Neural cell (in vitro differentiated cells): Measurements from ENCODE around the gene FAM219A.

Experiments used
- CTCF ChIP-seq: fragments of 450-650 bp; IDR thresholded peaks from 2 replicates; pipeline ENCODE4 v1.5.1; 2014; ENCODE audit warnings: antibody characterized with exemption, mild to moderate bottlenecking, moderate library complexity; ENCODE audit not compliant: poor library complexity, severe bottlenecking
- EP300 ChIP-seq: fragments of 450-650 bp; conservative IDR thresholded peaks from 2 replicates; pipeline ENCODE4 v1.6.1; 2014; ENCODE audit warnings: antibody characterized with exemption, mild to moderate bottlenecking, moderate library complexity; ENCODE audit not compliant: poor library complexity, severe bottlenecking
- EZH2 ChIP-seq: fragments of 200-600, 300-800 bp; shearing (Covaris generic), sonication (generic); IDR thresholded peaks from 2 replicates; pipeline ENCODE4 v1.6.1; 2014; ENCODE audit warnings: antibody characterized with exemption, low read length, borderline replicate concordance, mild to moderate bottlenecking; ENCODE audit not compliant: insufficient read depth, poor library complexity, severe bottlenecking
- RAD21 ChIP-seq: fragments of 450-650 bp; conservative IDR thresholded peaks from 2 replicates; pipeline ENCODE4 v1.6.1; 2014; ENCODE audit warnings: antibody characterized with exemption, mild to moderate bottlenecking, moderate library complexity
- SMC3 ChIP-seq: fragments of 450-650 bp; conservative IDR thresholded peaks from 2 replicates; pipeline ENCODE4 v1.6.1; 2014; ENCODE audit warnings: antibody characterized with exemption, mild to moderate bottlenecking, moderate library complexity; ENCODE audit not compliant: poor library complexity
- TF ChIP-seq, protein P1 (sequence below): IDR thresholded peaks from 2 replicates; pipeline ENCODE4 v1.6.1; 2012; ENCODE audit warnings: borderline replicate concordance

DNA sequence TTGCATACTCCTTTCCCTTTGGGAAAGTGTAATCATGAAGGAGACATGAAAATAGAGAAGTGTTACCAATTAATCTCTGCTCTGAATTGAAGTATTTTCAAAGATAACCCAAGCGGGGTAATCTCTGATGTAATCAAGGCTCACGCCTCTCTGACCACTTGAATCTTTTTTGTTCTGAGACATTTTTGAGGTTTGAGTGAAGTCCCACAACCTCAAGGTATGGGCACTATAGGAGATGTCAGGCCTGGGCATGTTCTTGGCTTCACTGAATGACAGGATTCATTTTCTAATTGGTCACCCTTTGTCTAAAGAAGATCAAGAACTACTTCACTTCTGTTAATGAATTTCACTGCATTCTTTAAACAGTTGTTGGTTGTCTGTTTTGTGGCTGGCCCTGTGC lies 40.7 kb upstream of the FAM219A start:
- TF ChIP-seq SMC3 (no peak), CTCF (no peak), EZH2 (no peak), EP300 (no peak), RAD21 (no peak)
- TF ChIP-seq, protein P1, sequence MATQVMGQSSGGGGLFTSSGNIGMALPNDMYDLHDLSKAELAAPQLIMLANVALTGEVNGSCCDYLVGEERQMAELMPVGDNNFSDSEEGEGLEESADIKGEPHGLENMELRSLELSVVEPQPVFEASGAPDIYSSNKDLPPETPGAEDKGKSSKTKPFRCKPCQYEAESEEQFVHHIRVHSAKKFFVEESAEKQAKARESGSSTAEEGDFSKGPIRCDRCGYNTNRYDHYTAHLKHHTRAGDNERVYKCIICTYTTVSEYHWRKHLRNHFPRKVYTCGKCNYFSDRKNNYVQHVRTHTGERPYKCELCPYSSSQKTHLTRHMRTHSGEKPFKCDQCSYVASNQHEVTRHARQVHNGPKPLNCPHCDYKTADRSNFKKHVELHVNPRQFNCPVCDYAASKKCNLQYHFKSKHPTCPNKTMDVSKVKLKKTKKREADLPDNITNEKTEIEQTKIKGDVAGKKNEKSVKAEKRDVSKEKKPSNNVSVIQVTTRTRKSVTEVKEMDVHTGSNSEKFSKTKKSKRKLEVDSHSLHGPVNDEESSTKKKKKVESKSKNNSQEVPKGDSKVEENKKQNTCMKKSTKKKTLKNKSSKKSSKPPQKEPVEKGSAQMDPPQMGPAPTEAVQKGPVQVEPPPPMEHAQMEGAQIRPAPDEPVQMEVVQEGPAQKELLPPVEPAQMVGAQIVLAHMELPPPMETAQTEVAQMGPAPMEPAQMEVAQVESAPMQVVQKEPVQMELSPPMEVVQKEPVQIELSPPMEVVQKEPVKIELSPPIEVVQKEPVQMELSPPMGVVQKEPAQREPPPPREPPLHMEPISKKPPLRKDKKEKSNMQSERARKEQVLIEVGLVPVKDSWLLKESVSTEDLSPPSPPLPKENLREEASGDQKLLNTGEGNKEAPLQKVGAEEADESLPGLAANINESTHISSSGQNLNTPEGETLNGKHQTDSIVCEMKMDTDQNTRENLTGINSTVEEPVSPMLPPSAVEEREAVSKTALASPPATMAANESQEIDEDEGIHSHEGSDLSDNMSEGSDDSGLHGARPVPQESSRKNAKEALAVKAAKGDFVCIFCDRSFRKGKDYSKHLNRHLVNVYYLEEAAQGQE = no peak
